ENCODE measurements around the gene DNMT3A.
"Not testable (repeated sequence)": the region's sequence is repeated elsewhere in the genome, so short reads cannot be mapped to it uniquely, and the experiment has no call there.

DNMT3A gene

DNA sequence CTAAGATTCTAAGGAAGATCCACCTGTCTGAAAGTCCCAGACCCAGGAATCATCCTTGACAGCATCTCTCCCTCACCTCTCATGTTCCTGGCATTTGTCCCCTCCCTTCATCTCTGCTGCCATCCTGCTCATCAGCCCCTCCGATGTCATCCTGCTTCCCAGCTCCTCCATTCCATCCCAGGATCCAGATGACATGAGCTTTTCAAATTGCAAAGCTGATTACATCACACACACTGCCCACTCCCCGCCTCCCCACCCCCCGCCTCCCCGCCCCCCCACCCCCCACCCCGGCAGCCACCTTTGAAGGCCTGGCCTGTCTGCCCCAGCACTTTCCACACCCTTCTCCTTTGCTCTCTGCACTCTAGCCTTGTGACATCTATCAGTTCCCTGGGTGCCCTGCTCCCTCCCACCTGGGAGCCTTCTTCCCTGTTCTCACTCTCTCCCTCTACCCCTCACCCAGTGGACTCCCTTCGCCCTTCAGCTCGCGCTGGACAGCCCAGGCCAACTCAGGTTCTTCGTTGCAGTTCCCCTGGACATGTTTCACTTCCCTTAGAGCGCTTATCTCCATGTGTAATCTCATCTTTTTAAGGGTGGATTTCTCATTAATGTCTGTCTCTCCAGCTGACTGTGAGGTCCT, 61.6 kb downstream of the DNMT3A start:
- no peak for DNase-seq

DNA sequence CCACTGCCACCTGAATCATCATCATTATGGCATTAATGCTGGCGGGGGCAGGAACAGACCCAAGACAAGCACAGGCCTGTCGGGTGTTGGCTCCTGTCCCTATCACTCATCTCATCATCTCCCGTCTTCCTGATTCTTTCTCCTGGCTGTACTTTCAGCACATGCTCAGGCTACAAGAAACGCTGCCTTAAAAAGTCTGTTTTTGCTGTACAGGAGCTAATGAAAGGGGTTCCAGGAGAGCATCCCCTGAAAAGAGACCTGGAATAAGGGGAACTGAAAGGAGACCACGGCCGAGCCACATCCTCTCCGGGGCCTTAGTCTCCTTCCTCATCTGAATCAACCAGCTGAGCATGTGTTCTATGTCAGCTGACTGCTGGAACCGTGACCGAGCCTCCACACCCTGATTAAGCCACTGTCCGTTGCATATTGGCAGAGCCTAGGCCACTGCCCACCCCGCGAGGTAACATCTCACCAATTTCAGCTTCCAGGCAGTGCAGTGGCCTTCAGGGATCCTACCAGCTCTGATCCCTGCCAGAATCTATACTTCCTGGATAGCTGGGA, 62.6 kb downstream of the DNMT3A start:
- no peak for DNase-seq

DNA sequence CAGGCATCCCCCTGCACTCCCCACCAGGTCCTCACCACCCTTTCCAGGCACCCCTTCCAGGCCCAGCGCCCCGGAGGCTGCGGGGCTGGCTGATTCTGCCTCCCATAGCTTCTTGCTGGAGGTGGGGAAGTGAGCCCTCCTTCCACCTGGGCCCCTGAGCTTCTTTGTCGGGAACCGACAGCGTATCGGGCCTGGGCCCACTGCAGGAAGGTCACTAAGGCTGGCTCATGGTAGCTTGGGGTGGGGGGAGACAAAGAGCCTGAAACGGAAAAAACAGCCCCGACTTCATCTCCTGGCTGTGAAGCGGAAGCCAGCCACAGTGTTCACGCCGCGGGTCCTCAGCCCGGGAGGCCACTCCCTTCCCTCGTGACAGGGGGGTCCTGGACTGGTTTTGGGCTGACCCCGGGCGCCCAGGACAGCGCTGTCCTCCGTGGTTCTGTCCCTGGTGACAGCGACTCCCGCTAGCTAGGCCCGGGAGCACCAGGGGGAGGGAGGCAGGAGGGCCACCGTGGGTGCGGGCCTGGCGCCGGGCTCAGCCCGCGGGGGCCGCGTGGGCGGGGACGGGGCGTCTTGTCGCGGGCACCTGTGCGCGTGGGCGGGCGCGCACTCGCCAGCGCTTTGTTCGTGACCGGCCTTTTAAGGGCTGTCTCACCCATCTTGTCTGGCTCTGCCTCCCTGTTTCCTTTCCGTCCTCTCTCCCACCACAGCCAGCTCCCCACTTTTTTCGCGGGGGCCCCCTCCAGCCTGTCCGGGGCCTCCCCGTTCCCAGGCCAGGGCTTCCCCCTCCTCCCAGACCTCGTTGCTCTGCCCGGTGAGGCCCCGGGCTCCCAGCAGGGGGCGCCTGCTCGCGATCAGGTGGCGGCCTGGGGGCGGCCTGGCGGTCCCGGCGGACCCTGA, 64.9 kb downstream of the DNMT3A start:
- DNase-seq: no peak

DNA sequence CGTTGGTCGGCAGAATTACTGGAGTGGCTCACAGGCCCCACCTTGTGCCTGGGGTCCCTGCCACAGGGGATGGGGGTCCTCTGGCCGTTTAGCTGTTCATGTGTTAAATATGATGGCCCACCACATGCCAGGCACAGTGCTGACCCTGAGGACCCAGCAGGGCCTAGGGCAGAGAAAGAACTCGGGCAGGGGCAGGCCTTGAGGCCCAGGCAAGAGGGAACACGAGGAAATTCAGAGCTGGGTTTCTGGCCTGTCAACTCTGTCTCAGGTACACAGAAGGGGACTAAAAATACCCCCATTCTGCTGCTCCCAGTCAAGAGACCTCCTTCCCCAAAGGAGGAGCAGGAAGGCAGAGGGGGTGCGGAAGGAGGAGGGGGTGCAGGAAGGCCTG, 66.2 kb downstream of the DNMT3A start:
- no peak for DNase-seq

DNA sequence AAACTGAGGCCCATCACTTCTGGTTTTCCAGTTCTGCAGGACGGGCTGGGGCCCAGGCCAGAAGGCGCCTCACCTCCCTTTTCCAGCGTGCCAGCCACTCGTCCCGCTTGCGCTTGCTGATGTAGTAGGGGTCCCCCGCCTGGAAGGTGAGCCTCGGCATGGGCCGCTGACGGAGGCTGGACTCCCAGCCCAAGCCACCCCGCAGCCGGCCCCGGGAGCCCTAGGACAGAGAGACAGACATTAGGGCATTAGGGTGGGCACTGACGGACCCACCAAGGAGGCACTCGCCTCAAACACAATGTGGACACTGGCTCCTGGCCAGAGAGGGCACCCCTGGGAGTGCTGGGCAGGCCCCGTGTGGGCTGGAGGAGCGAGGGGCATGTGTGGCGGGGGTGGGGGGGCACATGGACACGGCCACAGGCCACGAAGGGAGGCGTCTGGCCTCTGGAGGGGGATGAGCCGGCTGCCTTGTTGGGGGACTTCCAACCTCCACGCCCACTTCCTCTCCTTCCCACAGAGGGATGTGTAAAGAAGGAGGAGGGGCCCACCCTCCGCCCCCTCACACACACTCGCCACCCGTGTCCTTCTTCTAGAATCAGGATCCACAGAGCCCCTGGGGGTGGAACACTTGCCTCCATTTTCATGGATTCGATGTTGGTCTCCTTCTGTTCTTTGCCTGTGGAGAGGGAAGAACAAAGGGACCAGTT, 66.7 kb downstream of the DNMT3A start:
- DNase-seq: no peak

DNA sequence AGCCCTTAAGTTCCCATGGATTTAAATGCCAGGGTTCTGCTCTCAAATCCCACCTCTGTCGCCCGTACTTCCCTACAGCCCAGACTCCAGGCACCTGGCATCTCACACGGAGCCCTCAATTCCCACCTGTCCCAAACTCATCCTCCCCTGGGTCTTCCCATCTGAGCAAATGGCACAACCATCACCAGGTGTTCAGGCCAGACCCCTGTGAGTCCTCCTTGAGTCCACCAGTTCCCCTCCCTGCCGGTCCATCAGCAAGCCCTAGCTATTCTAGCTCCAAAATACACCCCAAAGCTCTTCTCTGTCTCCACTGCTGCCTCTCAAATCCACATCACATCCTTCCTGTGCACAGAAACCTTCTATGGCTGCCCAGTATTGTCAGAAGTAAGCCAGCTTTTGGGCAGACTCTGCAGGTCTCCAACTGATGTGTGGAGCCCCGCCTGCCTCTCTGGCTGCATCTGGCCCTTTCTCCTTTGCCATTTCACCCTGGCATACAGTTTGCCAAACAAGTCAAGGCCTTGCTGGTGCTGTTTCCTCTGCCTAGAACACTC, 67.7 kb downstream of the DNMT3A start:
- DNase-seq: no peak

DNA sequence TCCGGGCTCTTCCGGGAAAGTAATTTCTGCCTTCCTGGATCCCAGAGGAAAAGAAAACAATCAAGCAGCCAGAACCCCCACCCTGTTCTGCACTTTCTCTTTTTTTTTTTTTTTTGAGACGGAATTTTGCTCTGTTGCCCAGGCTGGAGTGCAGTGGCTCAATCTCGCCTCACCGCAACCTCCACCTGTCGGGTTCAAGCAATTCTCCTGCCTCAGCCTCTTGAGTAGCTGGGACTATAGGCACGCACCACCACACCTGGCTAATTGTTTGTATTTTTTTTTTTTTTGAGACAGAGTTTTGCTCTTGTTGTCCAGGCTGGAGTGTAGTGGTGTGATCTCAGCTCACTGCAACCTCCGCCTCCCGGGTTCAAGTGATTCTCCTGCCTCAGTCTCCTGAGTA, 69.0 kb downstream of the DNMT3A start:
- DNase-seq: not testable (repeated sequence)

DNA sequence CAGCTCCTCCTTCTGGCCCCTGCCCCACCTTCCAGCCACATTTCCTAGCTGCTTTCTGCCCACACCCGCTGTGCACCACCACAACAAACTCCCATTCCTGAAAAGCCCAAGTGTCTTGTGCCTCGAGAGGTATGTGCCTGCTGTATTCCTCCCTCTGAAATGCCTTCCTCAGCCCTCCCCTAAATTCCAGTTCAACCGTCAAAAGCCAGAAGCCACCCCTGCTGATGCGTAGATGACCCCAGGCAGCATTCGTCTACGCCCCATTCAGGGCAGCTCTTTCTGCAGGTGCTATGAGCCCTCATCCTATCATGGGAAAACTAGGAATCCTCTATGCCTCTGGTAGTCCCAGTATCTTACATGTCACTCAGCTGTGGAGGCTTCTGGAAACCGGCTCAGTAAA, 71.7 kb downstream of the DNMT3A start:
- no peak for DNase-seq

DNA sequence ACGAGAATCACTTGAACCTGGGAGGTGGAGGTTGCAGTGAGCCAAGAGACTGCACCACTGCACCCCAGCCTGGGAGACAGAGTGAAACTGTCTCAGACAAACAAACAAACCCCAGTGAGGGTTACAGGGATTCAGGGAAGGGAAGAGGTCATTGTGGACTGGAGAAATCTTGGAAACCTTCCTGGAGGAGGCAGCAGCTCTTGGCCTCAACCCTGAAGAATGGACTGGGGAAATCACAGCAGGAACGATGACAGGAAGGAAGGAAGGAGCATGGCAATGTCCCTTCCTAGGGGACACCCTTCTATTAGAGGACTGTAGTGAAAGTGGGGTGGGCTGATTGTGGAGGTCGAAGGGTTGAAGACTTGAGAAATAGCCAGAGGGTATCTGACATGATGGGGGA, 72.5 kb downstream of the DNMT3A start:
- no peak for DNase-seq

DNA sequence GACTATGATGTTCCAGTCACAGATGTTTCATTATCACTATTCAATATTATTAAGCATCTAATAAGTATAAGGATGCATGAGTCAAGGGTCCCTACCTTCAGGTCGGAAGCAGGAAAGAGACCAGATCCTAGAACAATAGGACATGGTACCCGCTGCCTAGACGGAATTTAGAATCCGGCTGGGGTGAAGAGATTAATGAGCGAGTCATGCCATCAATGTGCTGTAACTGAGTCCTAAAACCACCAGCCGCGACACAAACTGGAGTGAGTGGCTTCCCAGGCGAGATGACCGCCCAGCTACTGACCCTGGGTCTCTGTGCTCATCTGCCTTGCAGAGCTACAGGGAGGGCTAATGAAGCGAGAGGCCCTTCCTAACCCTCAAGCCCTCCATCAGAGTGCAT, 73.6 kb downstream of the DNMT3A start:
- DNase-seq: no peak

DNA sequence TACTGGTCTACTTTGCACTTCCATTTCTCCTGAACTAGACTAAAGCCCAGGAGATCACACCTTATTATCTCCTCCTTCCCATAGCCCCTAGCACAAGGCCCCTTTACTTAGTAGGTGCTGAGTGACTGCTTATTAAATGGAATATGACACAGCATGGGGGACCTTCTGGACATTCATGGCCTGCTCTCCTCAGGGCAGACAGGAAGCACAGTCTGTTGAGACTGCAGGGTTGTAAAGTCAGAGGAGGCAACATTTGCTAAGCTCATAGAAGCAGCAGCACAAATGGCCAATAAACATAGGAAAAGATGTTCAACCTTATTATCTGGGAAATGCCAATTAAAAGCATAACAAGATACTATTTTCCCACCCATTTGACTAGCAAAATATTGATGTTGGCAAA, 75.3 kb downstream of the DNMT3A start:
- DNase-seq: no peak

DNA sequence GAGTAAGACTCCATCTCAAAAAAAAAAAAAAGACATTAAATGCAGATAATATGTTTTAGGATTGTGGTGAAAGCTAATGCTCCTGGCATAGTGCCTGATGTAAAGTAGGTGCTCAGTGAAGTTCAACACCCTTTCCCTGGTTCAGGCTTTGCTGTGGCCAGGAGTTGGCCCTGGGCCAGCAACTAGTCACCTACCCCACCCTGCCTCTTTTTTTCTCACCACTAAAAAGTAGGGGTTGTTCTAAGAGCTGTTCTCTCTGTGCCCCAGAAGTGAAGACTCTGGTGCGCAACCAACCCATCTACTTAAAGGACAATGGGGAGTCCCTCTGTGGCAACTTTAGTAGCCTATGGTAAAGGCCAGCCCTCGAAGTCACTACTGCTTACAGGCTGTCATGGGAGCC, 75.9 kb downstream of the DNMT3A start:
- no peak for DNase-seq

DNA sequence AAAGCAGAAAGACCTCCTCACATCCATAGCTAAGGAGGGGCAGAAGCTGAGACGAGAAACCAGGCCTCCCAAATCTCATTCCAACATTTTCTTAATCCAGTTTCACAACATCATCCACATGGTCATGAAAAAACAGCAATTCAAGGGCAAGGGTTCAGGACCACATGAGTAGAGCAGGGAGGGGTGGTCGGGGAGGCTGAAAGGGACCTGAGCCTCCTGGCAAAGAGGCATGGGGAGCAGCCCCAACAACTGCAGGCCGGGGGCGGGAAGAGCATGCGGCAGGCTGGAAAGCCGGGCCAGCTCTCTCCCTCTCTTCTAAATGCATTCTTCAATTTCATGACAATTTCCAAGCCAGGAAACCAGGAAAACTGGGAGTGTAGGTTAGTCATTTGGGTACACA, 76.7 kb downstream of the DNMT3A start:
- DNase-seq: no peak

DNA sequence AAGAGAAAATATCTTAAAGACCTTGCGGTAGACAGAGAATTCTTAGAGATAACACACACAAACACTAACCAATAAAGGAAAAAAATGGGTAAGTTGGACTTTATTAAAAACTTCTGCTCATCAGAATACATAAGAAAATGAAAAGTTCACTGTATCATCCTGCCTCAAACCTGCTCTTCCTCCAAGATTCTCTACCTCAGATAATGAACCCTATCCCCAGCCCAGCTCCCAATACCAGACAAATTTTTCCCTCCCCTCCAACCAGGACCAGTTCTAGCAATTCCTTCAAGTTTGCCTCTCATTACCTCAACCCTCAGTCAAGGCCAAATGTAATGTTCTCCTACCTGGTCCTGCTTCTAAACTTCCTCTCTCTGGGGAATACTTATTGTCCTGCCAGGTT, 79.4 kb downstream of the DNMT3A start:
- DNase-seq: no peak

DNA sequence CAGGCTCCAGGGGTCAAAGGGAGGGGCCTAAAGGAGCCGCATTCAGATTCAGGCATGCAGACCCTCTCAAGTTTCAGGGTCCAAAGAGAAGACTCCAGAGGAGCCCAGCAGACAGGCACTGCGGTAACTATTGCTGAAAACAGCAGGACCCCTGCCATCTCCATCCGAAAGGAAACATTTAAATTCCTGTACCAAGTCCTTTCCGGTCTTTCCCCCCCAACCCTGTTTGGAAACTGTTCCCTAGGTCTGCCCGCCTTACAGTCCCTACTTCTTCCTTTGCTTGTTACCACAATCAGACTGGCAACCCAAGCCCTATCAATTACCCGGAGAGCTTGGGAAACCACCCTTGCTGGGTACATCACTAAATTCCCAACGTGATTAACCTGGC, 82.0 kb downstream of the DNMT3A start:
- DNase-seq: no peak

DNA sequence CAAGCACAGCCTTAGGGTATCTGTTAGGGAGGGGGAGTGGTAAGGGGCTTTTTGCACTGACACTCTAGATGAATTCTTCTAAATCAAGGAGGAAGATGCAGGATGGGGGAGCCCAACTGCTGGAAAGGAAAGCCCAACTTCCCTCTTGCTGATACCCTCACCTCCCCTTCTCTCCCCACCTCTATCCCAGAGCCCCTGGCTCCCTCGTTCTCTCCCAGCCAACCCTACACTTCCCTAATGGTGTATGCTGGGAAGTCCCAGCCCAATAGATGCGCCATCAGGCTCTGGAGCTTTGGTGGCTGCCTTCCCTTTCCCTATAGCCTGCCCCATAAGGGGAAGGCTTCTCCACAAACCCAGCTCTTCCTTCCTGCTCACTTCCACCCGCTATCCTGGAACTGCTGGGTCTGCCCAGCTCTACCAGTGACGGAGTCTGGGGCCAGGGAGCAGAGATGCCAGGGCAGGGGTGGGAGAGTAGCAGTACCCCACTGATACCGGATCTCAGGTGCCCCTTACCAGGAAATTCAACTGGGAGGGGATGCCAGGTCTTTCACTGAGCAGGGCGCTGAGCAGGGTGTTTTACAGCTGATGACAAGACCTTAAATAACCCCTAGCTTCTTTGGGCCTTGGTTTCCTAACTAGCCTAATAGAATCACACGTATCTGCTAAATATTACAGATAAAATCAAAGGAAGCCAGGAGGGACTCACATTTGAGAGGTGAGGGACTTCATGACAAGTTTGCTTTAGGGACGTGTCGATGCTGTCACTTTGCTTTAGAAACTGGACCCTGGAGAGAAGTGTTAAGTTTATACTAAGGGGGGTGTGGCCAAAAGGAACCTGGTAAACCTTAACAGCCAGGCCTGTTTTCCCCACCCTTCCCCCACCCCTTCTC, 82.6 kb downstream of the DNMT3A start:
- DNase-seq: no peak

DNA sequence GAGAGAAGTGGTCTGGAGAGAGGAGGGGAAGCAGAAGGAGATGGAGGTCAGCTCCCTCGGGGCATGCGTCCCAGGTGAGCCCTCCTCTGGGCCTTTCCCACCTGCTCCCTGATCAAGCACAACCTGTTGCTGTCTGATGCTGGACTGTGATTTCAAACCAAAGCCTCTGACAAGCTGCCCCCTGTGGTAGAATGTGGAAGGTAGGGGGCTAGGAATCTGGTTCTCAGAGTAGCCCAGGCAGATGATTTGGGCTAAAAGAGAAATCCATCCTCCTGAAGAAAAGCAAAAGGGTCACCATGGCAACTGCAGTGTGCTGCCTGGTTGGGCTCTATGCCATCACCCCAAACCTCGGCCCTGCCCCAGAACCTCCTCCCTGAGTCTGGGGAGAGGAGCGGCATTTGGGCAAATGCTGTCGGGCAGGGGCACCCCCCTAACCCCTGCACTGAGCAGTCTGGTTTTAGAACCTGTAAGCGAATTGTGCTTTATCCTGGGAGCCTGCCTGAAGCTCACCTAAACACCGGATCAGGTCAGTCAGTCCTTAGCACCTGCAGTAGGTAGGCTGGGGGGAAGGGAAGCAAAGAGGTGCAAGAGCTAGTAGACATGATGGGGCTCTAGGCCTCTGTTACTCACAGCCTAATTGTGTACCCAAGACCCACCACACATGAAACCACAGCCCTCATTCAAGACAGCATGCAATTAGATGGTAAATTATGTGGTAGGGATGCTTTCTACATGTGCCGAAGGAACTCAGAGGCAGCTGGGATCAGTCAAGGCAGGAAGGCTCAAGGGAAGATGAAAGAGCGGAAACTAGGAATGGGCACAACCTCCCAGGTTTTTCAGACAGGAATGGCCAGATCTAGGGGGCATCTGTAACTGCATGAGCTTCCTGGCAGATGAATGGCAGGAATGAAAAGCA, 83.5 kb downstream of the DNMT3A start:
- no peak for DNase-seq

DNA sequence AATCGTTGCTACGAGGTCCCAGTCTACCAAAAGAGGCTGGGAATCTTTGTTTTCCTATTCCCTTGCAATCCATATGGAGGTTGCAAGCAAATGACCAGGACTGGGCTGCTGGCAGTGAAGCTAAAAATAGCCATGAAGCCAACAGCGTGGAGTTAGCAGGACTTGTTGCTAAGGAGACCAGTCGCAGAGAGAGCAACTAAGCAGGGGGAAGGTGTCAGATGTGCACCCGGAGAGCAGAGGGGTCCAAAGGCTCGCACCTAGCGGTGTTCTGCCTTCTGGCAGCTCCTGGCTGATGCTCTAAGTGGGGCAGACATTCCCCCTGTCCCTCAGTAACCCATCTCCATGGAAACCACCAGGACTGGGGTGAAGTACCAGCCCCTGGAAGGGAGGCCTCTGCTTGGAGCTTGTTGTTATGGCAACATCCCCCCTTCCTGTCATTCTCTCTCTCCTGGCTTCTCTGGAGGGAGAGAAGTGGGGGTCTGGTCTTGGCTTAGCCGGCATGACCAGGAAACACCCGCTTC, 84.6 kb downstream of the DNMT3A start:
- DNase-seq: peak; percentile 71

DNA sequence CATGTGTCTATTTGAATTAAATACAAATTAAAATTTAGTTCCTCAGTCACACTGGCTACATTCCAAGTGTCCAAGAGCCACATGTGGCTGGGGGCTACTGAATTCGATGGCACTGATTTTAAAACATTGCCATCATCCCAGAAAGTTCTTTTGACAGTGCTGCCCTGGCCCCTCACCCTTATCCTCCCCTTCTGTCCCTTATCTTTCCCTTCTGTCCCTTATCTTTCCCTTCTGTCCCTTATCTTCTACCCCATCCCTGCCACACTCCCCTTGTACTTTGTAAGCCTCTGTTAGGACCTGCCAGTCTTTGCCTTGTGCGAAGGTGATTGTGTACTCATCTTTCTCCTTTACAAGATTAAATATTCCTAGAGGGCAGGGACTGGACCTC, 85.2 kb downstream of the DNMT3A start:
- no peak for DNase-seq

DNA sequence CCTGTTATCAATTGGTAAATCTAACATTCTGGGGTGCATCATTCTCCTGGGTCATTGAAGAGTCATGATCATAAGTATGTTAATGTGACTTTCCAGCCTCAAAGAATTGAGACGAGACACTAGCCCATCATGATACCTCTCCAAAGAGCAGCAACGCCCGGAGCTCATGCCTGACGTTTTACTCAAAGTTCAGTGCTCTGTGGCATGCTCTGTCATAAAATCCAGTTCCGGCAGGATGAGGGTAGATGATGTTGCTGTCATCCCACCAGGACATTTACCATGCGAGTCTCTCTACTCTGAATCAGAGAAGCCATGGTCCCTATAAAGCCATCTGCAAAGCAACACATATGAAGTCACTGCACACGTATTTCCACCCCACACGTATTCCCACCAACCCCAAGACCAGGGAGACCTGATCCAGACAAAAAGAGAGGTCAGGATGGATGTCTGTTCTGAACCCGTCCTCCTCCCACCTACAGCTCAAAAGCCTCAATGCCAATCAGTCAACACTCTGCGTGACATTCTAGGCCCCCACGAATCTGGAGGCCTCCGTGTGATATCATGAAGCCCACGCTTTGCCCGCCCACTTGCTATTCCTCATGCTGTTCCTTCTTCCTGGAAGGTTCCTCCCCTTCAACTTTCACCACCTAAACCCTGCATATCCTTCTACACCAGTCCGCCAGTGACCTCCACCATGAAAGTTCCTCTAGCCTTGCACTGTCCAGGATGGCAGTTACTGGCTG, 85.8 kb downstream of the DNMT3A start:
- no peak for DNase-seq

Measured in fibroblast of skin of back (primary cell).